Measurements from ENCODE around the gene PHETA2. TPM values are rescaled to one million over a fixed set of nuclear protein-coding genes. Genes with fewer than 3 reads are reported as not detected.

Gene PHETA2
- total RNA-seq, 6 donors from 2014 or later: 7.3 to 18.5 (median 13.6) TPM

GRCh38 chr22:42083119-42083518 is 9.1 kb downstream of the PHETA2 start:
- 89 to 94% methylated on average over 4 of the region's 4 CpGs for WGBS, 2 donors
- ATAC-seq (ENCODE audit: low FRiP score in 2 of 2) (no peak), DNase-seq (no peak)
- Histone ChIP-seq H3K9me3 (no peaks in the 10 kb centered on the region), H3K4me3 (no peak overlapping the region), H3K4me1 (peaks cover 21 to 36% (median 29%) of the 10 kb centered on the region in 4 donors), H3K36me3 (peaks cover 13 to 64% (median 36%) of the 10 kb centered on the region in 4 donors), H3K27ac (no peak overlapping the region), H3K27me3 (no peaks in the 10 kb centered on the region)
- no peak for TF ChIP-seq POLR2AphosphoS5 (IDR thresholded peaks at IDR 0.05)
- TF ChIP-seq POLR2A (IDR thresholded peaks at IDR 0.05): no peak
- TF ChIP-seq, protein P1, sequence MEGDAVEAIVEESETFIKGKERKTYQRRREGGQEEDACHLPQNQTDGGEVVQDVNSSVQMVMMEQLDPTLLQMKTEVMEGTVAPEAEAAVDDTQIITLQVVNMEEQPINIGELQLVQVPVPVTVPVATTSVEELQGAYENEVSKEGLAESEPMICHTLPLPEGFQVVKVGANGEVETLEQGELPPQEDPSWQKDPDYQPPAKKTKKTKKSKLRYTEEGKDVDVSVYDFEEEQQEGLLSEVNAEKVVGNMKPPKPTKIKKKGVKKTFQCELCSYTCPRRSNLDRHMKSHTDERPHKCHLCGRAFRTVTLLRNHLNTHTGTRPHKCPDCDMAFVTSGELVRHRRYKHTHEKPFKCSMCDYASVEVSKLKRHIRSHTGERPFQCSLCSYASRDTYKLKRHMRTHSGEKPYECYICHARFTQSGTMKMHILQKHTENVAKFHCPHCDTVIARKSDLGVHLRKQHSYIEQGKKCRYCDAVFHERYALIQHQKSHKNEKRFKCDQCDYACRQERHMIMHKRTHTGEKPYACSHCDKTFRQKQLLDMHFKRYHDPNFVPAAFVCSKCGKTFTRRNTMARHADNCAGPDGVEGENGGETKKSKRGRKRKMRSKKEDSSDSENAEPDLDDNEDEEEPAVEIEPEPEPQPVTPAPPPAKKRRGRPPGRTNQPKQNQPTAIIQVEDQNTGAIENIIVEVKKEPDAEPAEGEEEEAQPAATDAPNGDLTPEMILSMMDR (IDR thresholded peaks at IDR 0.05): no peak
- TF ChIP-seq EP300 (IDR thresholded peaks at IDR 0.05): no peak

GRCh38 chr22:42084874-42085273 is 10.8 kb downstream of the PHETA2 start:
- TF ChIP-seq POLR2AphosphoS5 (IDR thresholded peaks at IDR 0.05): no peak
- no peak for TF ChIP-seq POLR2A (IDR thresholded peaks at IDR 0.05)
- TF ChIP-seq EP300 (IDR thresholded peaks at IDR 0.05): no peak
- TF ChIP-seq, protein P1 (IDR thresholded peaks at IDR 0.05): no peak
- no peaks in the 10 kb centered on the region for H3K27me3 ChIP-seq
- H3K4me3 ChIP-seq: no peak overlapping the region
- H3K36me3 ChIP-seq: peaks cover 13 to 59% (median 36%) of the 10 kb centered on the region in 4 donors
- no peak overlapping the region for H3K27ac ChIP-seq
- DNase-seq (peak in 1 of 2 donors; percentile 49), ATAC-seq (ENCODE audit: low FRiP score in 2 of 2) (no peak)
- peaks cover 21 to 36% (median 29%) of the 10 kb centered on the region in 4 donors for H3K4me1 ChIP-seq
- WGBS, 2 donors: 94 to 96% methylated on average over 8 of the region's 8 CpGs
- H3K9me3 ChIP-seq: no peaks in the 10 kb centered on the region

DNA sequence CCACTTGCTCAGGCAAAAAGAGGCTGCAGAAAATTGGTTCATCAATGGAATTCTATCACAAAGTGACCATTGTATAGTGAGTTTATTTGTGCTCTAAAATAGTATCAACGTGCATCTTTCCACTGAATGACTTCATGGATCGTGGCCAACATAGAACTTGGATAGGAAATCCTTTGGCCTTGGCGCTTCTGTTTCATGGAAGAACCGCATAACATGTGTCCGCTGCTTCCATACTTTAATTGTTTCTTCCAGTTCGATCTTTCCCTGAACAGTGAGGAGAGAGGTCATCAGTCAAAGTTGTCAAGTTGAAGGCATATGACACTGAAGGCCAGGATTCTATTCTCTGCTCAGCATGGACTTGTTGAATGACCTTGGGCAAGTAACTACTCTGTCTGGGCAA is 12.0 kb downstream of the PHETA2 start:
- 60 to 70% methylated on average over 6 of the region's 6 CpGs for WGBS, 2 donors
- ATAC-seq (ENCODE audit: low FRiP score in 2 of 2) (no peak), DNase-seq (no peak)
- Histone ChIP-seq H3K4me1 (peaks cover 16 to 31% (median 22%) of the 10 kb centered on the region in 4 donors), H3K27me3 (no peaks in the 10 kb centered on the region), H3K36me3 (peaks cover 13 to 59% (median 36%) of the 10 kb centered on the region in 4 donors), H3K27ac (peak overlapping the region in 1 of 4 donors; percentile 34), H3K9me3 (no peaks in the 10 kb centered on the region), H3K4me3 (no peak overlapping the region)
- TF ChIP-seq, protein P1 (IDR thresholded peaks at IDR 0.05): no peak
- no peak for TF ChIP-seq EP300 (IDR thresholded peaks at IDR 0.05)
- TF ChIP-seq POLR2AphosphoS5 (IDR thresholded peaks at IDR 0.05): no peak
- no peak for TF ChIP-seq POLR2A (IDR thresholded peaks at IDR 0.05)

GRCh38 chr22:42090596-42091454 is 16.8 kb downstream of the PHETA2 start, which contains the start of gene NDUFA6:
Gene NDUFA6, minus strand, starts transcription at chr22:42090772. Its CDS starts 28 bp downstream, at chr22:42090744.
- Histone ChIP-seq H3K9me3 (no peaks in the 10 kb centered on the region), H3K4me3 (peak within 1 kb of the TSS; percentile 66 to 89 (median 86)), H3K27ac (peak within 1 kb of the TSS; percentile 94 to 99 (median 95)), H3K27me3 (no peaks in the 10 kb centered on the region), H3K4me1 (peaks cover 19 to 23% (median 21%) of the 10 kb centered on the region in 4 donors), H3K36me3 (peaks cover 8 to 14% (median 10%) of the 10 kb centered on the region in 4 donors)
- ATAC-seq (ENCODE audit: low FRiP score in 2 of 2): peak; percentile 98 to 99
- DNase-seq: peak; percentile 99 to 100
- peak; percentile 91 to 95 for TF ChIP-seq POLR2AphosphoS5 (IDR thresholded peaks at IDR 0.05)
- TF ChIP-seq, protein P1 (IDR thresholded peaks at IDR 0.05): peak; percentile 85 to 99 (median 98)
- peak; percentile 10 to 98 (median 92) for TF ChIP-seq POLR2A (IDR thresholded peaks at IDR 0.05)
- peak in 1 of 4 donors; percentile 69 for TF ChIP-seq EP300 (IDR thresholded peaks at IDR 0.05)
- WGBS, 2 donors: 0 to 1% methylated on average over 14 to 64 of the region's 71 CpGs
